H1 (cell line): ENCODE measurements around the gene MYO7B. TPM values are rescaled to one million over a fixed set of nuclear protein-coding genes. Genes with fewer than 3 reads are reported as not detected.

Experiments used
- CTCF ChIA-PET: fragments of 300-600 bp; sonication (Branson Sonifier 250); formaldehyde crosslinking; loops from one replicate; lab custom pipeline; 2021; ENCODE audit not compliant: partially characterized antibody; lab: Charles Lee
- POLR2A ChIA-PET: fragments of 300-600 bp; sonication (Branson Sonifier 250); formaldehyde crosslinking; loops from one replicate; lab custom pipeline; 2021; ENCODE audit warnings: inconsistent platforms; ENCODE audit not compliant: partially characterized antibody; lab: Charles Lee
- DNase-seq, 2 experiments: peaks; one replicate each; pipeline versions ENCODE4 v3.0.0 to v3.0.0-alpha.2; 2010 to 2022; ENCODE audit warnings: low spot score in 2 of 2, low read depth in 1 of 2, mixed read lengths in 1 of 2
- FAIRE-seq: peaks from 2 replicates; lab custom pipeline; 2011; peaks lifted over from hg19 to GRCh38; lab: Jason Lieb, UNC
- H2AFZ ChIP-seq: 2 replicates; pipeline ENCODE4 v1.8.1; 2012; ENCODE audit warnings: low read length, inconsistent platforms
- H2AK5ac ChIP-seq: 2 replicates; pipeline ENCODE4 v1.6.1; 2013; ENCODE audit warnings: low read depth, low read length
- H2BK120ac ChIP-seq: replicated peaks from 2 replicates; pipeline ENCODE3; 2013; ENCODE audit warnings: low read depth, low read length, inconsistent platforms
- H2BK12ac ChIP-seq: 2 replicates; pipeline ENCODE4 v1.6.1; 2013; ENCODE audit warnings: low read depth, low read length
- H2BK15ac ChIP-seq: 2 replicates; pipeline ENCODE4 v1.6.1; 2013; ENCODE audit warnings: low read length
- H2BK20ac ChIP-seq: 2 replicates; pipeline ENCODE4 v1.6.1; 2013; ENCODE audit warnings: low read length
- H2BK5ac ChIP-seq: 2 replicates; pipeline ENCODE4 v1.6.1; 2013; ENCODE audit warnings: low read depth, low read length
- H3K14ac ChIP-seq: 2 replicates; pipeline ENCODE4 v1.6.1; 2013; ENCODE audit warnings: inconsistent platforms; ENCODE audit not compliant: insufficient read length
- H3K18ac ChIP-seq: 2 replicates; pipeline ENCODE4 v1.6.1; 2013; ENCODE audit warnings: low read length; ENCODE audit errors: extremely low read depth
- H3K23ac ChIP-seq: 2 replicates; pipeline ENCODE4 v1.6.1; 2013; ENCODE audit warnings: inconsistent platforms; ENCODE audit not compliant: insufficient read length
- H3K23me2 ChIP-seq: 2 replicates; pipeline ENCODE4 v1.6.1; 2013; ENCODE audit warnings: low read depth, low read length
- H3K27ac ChIP-seq: 2 replicates; pipeline ENCODE4 v1.6.1; 2011; ENCODE audit warnings: low read depth, low read length, inconsistent platforms
- H3K27me3 ChIP-seq, 4 experiments: replicated peaks in 1 of 4; 1 replicate in 1 of 4; 2 replicates in 3 of 4; pipeline versions ENCODE4 v1.6.1 to v1.8.1; 2011 to 2013; ENCODE audit warnings: low read length in 3 of 4, mild to moderate bottlenecking in 3 of 4, inconsistent platforms in 2 of 4, mixed read lengths in 2 of 4, moderate library complexity in 1 of 4; ENCODE audit not compliant: control insufficient read depth in 3 of 4, insufficient read depth in 3 of 4; ENCODE audit errors: extremely low read depth in 1 of 4
- H3K36me3 ChIP-seq, 4 experiments: 2 replicates each; pipeline versions ENCODE4 v1.6.1 to v1.8.1; 2011 to 2013; ENCODE audit warnings: mild to moderate bottlenecking in 4 of 4, low read length in 3 of 4, moderate library complexity in 2 of 4, control low read depth in 1 of 4, inconsistent platforms in 1 of 4; ENCODE audit not compliant: insufficient read depth in 4 of 4, control insufficient read depth in 2 of 4
- H3K4ac ChIP-seq: replicated peaks from 2 replicates; pipeline ENCODE3; 2013; ENCODE audit warnings: low read length, low read depth, mixed read lengths, inconsistent platforms; ENCODE audit not compliant: insufficient read length
- H3K4me1 ChIP-seq, 4 experiments: replicated peaks in 1 of 4; 1 replicate in 1 of 4; 2 replicates in 3 of 4; pipeline versions ENCODE4 v1.6.1 to v1.8.1; 2011 to 2013; ENCODE audit warnings: low read length in 3 of 4, inconsistent platforms in 2 of 4, mixed read lengths in 1 of 4; ENCODE audit not compliant: insufficient read depth in 4 of 4, control insufficient read depth in 3 of 4
- H3K4me2 ChIP-seq, 2 experiments: 2 replicates each; pipeline versions ENCODE4 v1.6.1 to v1.8.1; 2011 to 2013; ENCODE audit warnings: low read depth in 2 of 2, low read length in 2 of 2, control low read depth in 1 of 2, inconsistent platforms in 1 of 2, mild to moderate bottlenecking in 1 of 2; ENCODE audit not compliant: insufficient read depth in 1 of 2
- H3K4me3 ChIP-seq, 4 experiments: fragments of 200-600, 300-600 bp in 1 of 4; sonication (generic), shearing (Covaris generic), sonication (Bioruptor Twin) in 1 of 4; 2 replicates each; pipeline versions ENCODE4 v1.5.1 to v1.8.1; 2011 to 2016; ENCODE audit warnings: low read length in 4 of 4, low read depth in 3 of 4, control low read depth in 2 of 4, inconsistent platforms in 2 of 4, mild to moderate bottlenecking in 2 of 4, mixed read lengths in 1 of 4, moderate library complexity in 1 of 4; ENCODE audit not compliant: insufficient read depth in 2 of 4; ENCODE audit errors: extremely low read depth in 1 of 4
- H3K56ac ChIP-seq: replicated peaks from 2 replicates; pipeline ENCODE3; 2013; ENCODE audit warnings: low read depth, mild to moderate bottlenecking, mixed read lengths, low read length, inconsistent platforms; ENCODE audit not compliant: insufficient read length
- H3K79me1 ChIP-seq: 2 replicates; pipeline ENCODE4 v1.6.1; 2013; ENCODE audit warnings: low read depth, low read length, control low read depth
- H3K79me2 ChIP-seq, 2 experiments: 2 replicates each; pipeline versions ENCODE4 v1.6.1 to v1.8.1; 2012 to 2013; ENCODE audit warnings: low read length in 2 of 2, mild to moderate bottlenecking in 2 of 2, inconsistent platforms in 1 of 2; ENCODE audit not compliant: insufficient read depth in 2 of 2, control insufficient read depth in 1 of 2
- H3K9ac ChIP-seq, 4 experiments: replicated peaks in 1 of 4; 1 replicate in 1 of 4; 2 replicates in 3 of 4; pipeline versions ENCODE4 v1.6.1 to v1.8.1; 2011 to 2013; ENCODE audit warnings: low read depth in 3 of 4, low read length in 3 of 4, control low read depth in 2 of 4, mild to moderate bottlenecking in 2 of 4, moderate library complexity in 2 of 4, inconsistent platforms in 1 of 4; ENCODE audit errors: extremely low read depth in 1 of 4
- H3K9me3 ChIP-seq, 2 experiments: 2 replicates each; pipeline versions ENCODE4 v1.6.1 to v1.8.1; 2012 to 2013; ENCODE audit warnings: mild to moderate bottlenecking in 2 of 2, moderate library complexity in 2 of 2, control low read depth in 1 of 2, inconsistent platforms in 1 of 2, low read depth in 1 of 2, low read length in 1 of 2, mixed read lengths in 1 of 2; ENCODE audit not compliant: insufficient read depth in 2 of 2
- H4K20me1 ChIP-seq, 2 experiments: replicated peaks in 1 of 2; 2 replicates each; pipeline versions ENCODE3 to v1.8.1; 2011 to 2013; ENCODE audit warnings: inconsistent platforms in 2 of 2, low read length in 2 of 2, mild to moderate bottlenecking in 1 of 2; ENCODE audit not compliant: insufficient read depth in 2 of 2, control insufficient read depth in 1 of 2
- H4K5ac ChIP-seq: 2 replicates; pipeline ENCODE4 v1.6.1; 2013; ENCODE audit warnings: low read length, low read depth, mixed read lengths, inconsistent platforms; ENCODE audit not compliant: insufficient read length
- H4K8ac ChIP-seq: 2 replicates; pipeline ENCODE4 v1.8.0; 2013; ENCODE audit warnings: mild to moderate bottlenecking, moderate library complexity, low read length, inconsistent platforms; ENCODE audit not compliant: insufficient read depth; ENCODE audit errors: extremely low read depth
- H4K91ac ChIP-seq: replicated peaks from 2 replicates; pipeline ENCODE3; 2013; ENCODE audit warnings: low read length, mixed read lengths, inconsistent platforms; ENCODE audit not compliant: insufficient read length
- ASH2L ChIP-seq: fragments of 200-600, 300-600 bp; sonication (generic); IDR thresholded peaks from one replicate; pipeline ENCODE4 v1.7.1; 2017; ENCODE audit warnings: low read length
- CREB1 ChIP-seq: IDR thresholded peaks from 2 replicates; pipeline ENCODE4 v1.6.1; 2012; ENCODE audit warnings: inconsistent platforms
- CTCF ChIP-seq, 3 experiments: IDR thresholded peaks; 1 replicate in 2 of 3; 2 replicates in 1 of 3; pipeline versions ENCODE4 v1.5.1 to v1.6.1; 2011; ENCODE audit warnings: low read length in 3 of 3, mild to moderate bottlenecking in 3 of 3, inconsistent platforms in 2 of 3, low read depth in 1 of 3, moderate library complexity in 1 of 3; ENCODE audit not compliant: insufficient read depth in 1 of 3; ENCODE audit errors: control extremely low read depth in 1 of 3
- TAF1 ChIP-seq: IDR thresholded peaks from 2 replicates; pipeline ENCODE4 v1.6.1; 2011; ENCODE audit warnings: mild to moderate bottlenecking, low read depth, low read length
- YY1 ChIP-seq: IDR thresholded peaks from 2 replicates; pipeline ENCODE4 v1.6.1; 2011; ENCODE audit warnings: low read depth, mild to moderate bottlenecking, low read length
- ZNF274 ChIP-seq: IDR thresholded peaks from 2 replicates; pipeline ENCODE4 v1.7.0; 2012; ENCODE audit warnings: low read length, borderline replicate concordance; ENCODE audit errors: extremely low read depth
- WGBS, 2 experiments: shearing (Covaris generic) in 1 of 2; methylation state at CpG; one replicate each; pipeline versions ENCODE4 v1.1.6 to v1.1.7; 2013 to 2015; ENCODE audit warnings: low lambda C conversion rate in 2 of 2, mixed read lengths in 2 of 2, inconsistent platforms in 1 of 2, low coverage in 1 of 2, missing lambda C conversion rate in 1 of 2; ENCODE audit not compliant: insufficient replicate concordance in 2 of 2, insufficient coverage in 1 of 2, insufficient read length in 1 of 2; ENCODE audit errors: extremely low coverage in 1 of 2, missing lambda C conversion rate in 1 of 2; 5-methylcytosine and 5-hydroxymethylcytosine counted together
- polyA plus RNA-seq, 7 experiments: library from polyadenylated mRNA; depleted of rRNA in 3 of 7; stranded (reverse) in 5 of 7; unstranded in 2 of 7; fragments of >200 nt in 5 of 7; fragments of 200-250 nt in 2 of 7; gene quantifications; 1 replicate in 5 of 7; 2 replicates in 1 of 7; 4 replicates in 1 of 7; pipeline versions ENCODE4 v1.2.1 to v1.2.3, GENCODE V29; 2011 to 2013; ENCODE audit warnings: missing spikeins in 2 of 7, mixed read lengths in 2 of 7
- total RNA-seq: library from RNA; stranded (reverse); fragmentation: NEBNext Ultra II Directional; extraction: Animal tissue kit (Norgen Biotek cat#: 25700); gene quantifications from 2 replicates; pipeline ENCODE4 v1.2.1, GENCODE V29; 2021

MYO7B gene
- total and polyA plus RNA-seq, 2 of the 8 experiments (the other 6 are each of a cell fraction or from before 2014, with no cell fraction given), result not detected

DNA sequence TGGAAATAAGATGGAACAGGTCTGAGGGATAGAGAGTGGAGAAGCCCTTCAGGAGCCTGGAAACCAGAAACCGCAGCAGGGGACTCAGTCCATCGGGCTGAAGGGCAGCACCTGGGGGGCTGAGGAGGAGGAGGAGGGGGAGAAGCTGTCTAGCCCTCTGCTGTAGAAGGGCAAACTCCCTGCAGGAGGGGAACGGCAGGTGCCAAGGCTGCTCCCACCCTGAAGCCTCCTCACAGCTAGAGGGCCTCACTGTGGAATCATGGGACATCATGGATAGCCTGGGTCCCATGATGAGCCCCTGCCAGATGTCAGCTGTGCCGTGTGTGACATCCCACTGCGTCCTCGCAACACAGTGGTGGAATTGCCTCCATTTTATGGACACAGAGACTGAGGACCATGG, 435 bp downstream of the MYO7B start:
- Histone ChIP-seq H3K27me3 (no peaks in the 10 kb centered on the region; a peak in 2 of 7 replicates), H3K18ac (no peak overlapping the region), H2BK5ac (no peak overlapping the region), H4K8ac (peak overlapping the region; percentile 82; the same call in 1 of the 2 replicates), H4K20me1 (no peaks in the 10 kb centered on the region), H3K4me2 (no peak overlapping the region), H2BK15ac (no peak overlapping the region), H2BK12ac (no peak overlapping the region), H4K5ac (no peak overlapping the region), H2AK5ac (no peak overlapping the region), H3K4me1 (no peaks in the 10 kb centered on the region), H3K36me3 (no peaks in the 10 kb centered on the region), H2BK120ac (no peak overlapping the region), H2AFZ (no peak overlapping the region), H2BK20ac (no peak overlapping the region), H3K4me3 (no peak overlapping the region), H3K79me2 (no peaks in the 10 kb centered on the region), H3K4ac (no peak overlapping the region), H3K56ac (no peak overlapping the region), H3K9ac (no peak overlapping the region), H3K14ac (no peak overlapping the region), H3K9me3 (no peaks in the 10 kb centered on the region), H3K23me2 (no peaks in the 10 kb centered on the region), H3K79me1 (no peaks in the 10 kb centered on the region), H3K23ac (no peak overlapping the region), H3K27ac (no peak overlapping the region), H4K91ac (no peak overlapping the region)
- 88% methylated on average over 6 of the region's 6 CpGs; no CpG with 5 or more reads in 1 of the 2 experiments for WGBS, 2 experiments
- CTCF ChIA-PET, result no interaction called here
- TF ChIP-seq ZNF274 (no peak), CREB1 (no peak), YY1 (no peak), TAF1 (no peak), CTCF (IDR thresholded peaks at IDR 0.05; ENCODE audit: control extremely low read depth in 1 of 3, insufficient read depth in 1 of 3, low read depth in 1 of 3, low read length in 3 of 3) (no peak), ASH2L (no peak)
- DNase-seq (no peak), FAIRE-seq (no peak)
- POLR2A ChIA-PET, result no interaction called here
